WERI-Rb-1 (cell line): ENCODE data around the gene TMEM87B.

ENCODE experiments used
- DNase-seq: peaks from one replicate; pipeline ENCODE4 v3.0.0-alpha.2; 2020
- H3K27ac ChIP-seq: fragments of 250-450 bp; sonication (Bioruptor Pico); 2 replicates; pipeline ENCODE4 v1.5.1; 2020; ENCODE audit warnings: mild to moderate bottlenecking, moderate library complexity
- H3K27me3 ChIP-seq: fragments of 250-450 bp; sonication (Bioruptor Pico); 2 replicates; pipeline ENCODE4 v1.5.1; 2021; ENCODE audit warnings: mild to moderate bottlenecking, low read depth, moderate library complexity; ENCODE audit not compliant: insufficient read depth, severe bottlenecking
- H3K36me3 ChIP-seq: fragments of 250-450 bp; sonication (Bioruptor Pico); 2 replicates; pipeline ENCODE4 v1.5.1; 2020; ENCODE audit warnings: mild to moderate bottlenecking, moderate library complexity
- H3K4me3 ChIP-seq: 2 replicates; pipeline ENCODE4 v1.5.1; 2011; ENCODE audit warnings: low read depth, mild to moderate bottlenecking, control low read depth, low read length
- H3K9me3 ChIP-seq: fragments of 250-450 bp; sonication (Bioruptor Pico); 2 replicates; pipeline ENCODE4 v1.5.1; 2021; ENCODE audit warnings: mild to moderate bottlenecking, moderate library complexity; ENCODE audit not compliant: severe bottlenecking
- TF ChIP-seq, protein P1 (sequence below): IDR thresholded peaks from 2 replicates; pipeline ENCODE4 v1.5.1; 2011; ENCODE audit warnings: low read depth, mild to moderate bottlenecking, control low read depth, inconsistent platforms, low read length

Gene TMEM87B

DNA sequence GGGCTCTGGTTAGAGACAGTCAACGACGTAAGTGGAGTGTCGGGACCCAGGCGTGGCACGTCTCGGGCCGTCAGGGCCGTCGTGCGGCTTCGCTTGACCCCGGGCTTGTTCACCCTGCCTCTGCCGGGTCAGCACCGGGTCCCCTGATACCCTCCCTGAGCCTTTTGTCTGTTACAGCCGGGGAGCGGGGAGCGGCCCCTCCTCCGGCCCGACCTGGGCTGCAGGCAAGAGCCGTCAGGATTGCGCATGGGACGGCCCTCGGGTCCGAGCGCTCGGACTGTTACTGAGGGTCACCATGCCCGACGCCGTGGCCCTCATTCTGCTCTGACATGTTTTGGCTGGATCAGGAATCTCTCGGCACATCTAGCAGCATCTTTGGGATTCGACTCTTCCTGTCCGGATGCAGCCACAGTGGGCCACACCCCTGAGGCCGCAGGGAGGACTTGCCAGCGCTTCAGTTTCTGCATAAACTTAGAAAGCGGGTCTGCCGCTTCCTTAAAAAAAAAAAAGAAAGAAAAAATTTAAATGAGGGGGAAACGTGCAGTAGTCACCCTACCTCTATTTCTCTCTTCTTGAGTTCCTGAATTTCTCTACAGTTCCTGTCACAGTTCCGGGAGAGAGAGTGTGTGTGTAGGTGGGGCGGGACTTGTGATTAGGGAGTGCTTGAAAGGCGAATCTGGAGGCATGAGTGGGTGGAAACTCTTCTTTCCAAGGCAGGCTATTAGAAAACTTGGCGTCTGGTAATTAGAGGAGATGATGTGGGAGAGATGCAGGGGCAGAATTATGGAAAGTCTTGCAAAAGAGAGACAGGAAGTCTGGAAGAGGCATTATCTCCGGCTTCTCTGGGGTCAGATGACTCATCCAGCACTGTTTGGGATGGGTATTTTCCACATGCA lies 909 bp downstream of the TMEM87B start:
- H3K27ac ChIP-seq, result peak overlapping the region; percentile 88
- H3K9me3 ChIP-seq, result no peaks in the 10 kb centered on the region
- no peaks in the 10 kb centered on the region for H3K36me3 ChIP-seq
- TF ChIP-seq, protein P1, sequence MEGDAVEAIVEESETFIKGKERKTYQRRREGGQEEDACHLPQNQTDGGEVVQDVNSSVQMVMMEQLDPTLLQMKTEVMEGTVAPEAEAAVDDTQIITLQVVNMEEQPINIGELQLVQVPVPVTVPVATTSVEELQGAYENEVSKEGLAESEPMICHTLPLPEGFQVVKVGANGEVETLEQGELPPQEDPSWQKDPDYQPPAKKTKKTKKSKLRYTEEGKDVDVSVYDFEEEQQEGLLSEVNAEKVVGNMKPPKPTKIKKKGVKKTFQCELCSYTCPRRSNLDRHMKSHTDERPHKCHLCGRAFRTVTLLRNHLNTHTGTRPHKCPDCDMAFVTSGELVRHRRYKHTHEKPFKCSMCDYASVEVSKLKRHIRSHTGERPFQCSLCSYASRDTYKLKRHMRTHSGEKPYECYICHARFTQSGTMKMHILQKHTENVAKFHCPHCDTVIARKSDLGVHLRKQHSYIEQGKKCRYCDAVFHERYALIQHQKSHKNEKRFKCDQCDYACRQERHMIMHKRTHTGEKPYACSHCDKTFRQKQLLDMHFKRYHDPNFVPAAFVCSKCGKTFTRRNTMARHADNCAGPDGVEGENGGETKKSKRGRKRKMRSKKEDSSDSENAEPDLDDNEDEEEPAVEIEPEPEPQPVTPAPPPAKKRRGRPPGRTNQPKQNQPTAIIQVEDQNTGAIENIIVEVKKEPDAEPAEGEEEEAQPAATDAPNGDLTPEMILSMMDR, result no peak
- peak overlapping the region; percentile 90 for H3K4me3 ChIP-seq
- no peaks in the 10 kb centered on the region for H3K27me3 ChIP-seq
- peak; percentile 30 for DNase-seq

DNA sequence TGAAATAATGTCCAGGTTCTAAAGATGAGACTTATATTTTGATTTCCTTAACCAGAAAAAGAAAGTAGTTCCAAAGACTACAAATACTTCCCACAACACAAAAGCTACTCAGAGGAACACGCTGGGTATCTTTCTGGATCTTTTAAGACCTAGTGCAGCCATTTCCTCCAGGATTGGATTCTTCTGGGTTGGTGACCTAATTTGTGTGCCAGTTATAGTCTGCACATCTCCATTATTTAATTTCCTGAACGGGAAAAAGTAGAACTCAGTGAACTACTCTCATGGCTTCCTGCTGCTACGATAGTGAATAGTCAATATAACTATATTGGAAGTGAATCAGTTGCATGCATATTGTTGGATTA lies 1.5 kb downstream of the TMEM87B start:
- peak overlapping the region; percentile 90 for H3K4me3 ChIP-seq
- no peak for DNase-seq
- TF ChIP-seq, protein P1, result no peak
- no peaks in the 10 kb centered on the region for H3K36me3 ChIP-seq
- no peak overlapping the region for H3K27ac ChIP-seq
- no peaks in the 10 kb centered on the region for H3K9me3 ChIP-seq
- no peaks in the 10 kb centered on the region for H3K27me3 ChIP-seq

DNA sequence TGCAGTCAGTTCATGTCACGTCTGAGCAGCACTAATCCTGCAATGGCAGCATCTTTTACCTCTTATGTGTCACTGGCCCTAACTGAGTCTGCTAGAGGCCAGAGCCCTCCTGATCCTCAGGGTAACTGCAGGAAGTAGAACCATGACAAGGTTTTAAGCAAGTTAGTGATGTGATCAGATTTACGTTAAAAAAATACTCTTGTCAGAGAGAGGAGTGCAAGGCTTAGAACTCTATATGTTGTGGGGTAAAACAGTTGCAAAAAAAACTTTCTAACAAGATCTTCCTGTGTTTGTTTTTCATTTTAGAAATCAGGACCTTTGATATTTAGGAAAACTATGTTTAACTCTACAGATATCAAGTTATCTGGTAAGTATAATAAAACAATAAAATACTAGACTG lies 4.6 kb downstream of the TMEM87B start:
- Histone ChIP-seq H3K9me3 (no peaks in the 10 kb centered on the region), H3K36me3 (peaks cover 4% of the 10 kb centered on the region; the same call in 1 of the 2 replicates), H3K4me3 (no peak overlapping the region), H3K27ac (no peak overlapping the region), H3K27me3 (no peaks in the 10 kb centered on the region)
- TF ChIP-seq, protein P1, result no peak
- no peak for DNase-seq

DNA sequence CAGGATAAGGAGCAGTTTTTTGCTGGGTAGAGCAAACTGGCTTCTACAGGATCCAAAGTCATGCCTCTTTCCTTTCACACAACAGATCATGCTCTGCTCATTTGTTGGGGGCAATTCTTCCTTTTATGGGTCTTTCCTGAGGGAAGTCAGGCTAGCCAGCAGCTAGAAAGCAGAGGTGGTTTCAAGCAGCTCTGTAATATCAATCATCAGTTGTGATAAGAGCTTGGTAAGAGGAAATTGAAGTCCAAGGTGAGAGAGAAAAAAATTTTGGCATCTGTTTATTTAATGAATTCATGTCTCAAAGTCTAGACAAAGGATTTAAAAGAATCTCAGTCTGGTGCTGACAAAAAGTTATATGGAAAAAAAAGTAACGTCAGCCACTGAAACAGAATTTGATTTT lies 6.2 kb downstream of the TMEM87B start:
- H3K4me3 ChIP-seq, result no peak overlapping the region
- H3K27me3 ChIP-seq, result no peaks in the 10 kb centered on the region
- H3K27ac ChIP-seq, result no peak overlapping the region
- peaks cover 4% of the 10 kb centered on the region; the same call in 1 of the 2 replicates for H3K36me3 ChIP-seq
- no peaks in the 10 kb centered on the region for H3K9me3 ChIP-seq
- no peak for DNase-seq
- TF ChIP-seq, protein P1, result no peak

DNA sequence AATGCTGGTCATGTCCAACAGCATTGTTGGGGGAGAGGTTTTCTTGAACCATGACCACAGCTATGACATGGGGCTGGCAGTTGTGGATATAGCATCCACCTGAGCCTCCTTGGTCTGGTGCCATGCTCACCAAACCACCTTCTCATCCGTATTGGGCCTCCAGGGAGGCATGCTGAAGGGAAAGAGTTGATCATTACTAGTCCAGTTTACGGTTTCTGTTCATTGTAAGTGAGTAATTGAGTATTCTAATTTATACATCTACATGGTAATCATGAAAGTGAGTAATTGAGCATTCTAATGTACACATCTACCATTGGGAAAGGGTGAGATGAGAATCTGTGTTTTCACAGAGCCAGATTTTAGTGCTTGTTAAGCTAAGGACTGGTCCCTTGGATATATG lies 6.8 kb downstream of the TMEM87B start:
- no peak overlapping the region for H3K27ac ChIP-seq
- TF ChIP-seq, protein P1, result no peak
- no peaks in the 10 kb centered on the region for H3K9me3 ChIP-seq
- no peak overlapping the region for H3K4me3 ChIP-seq
- H3K36me3 ChIP-seq, result peaks cover 4% of the 10 kb centered on the region; the same call in 1 of the 2 replicates
- DNase-seq, result no peak
- no peaks in the 10 kb centered on the region for H3K27me3 ChIP-seq
